ENCODE measurements around the gene LRRC27. TPM values are rescaled to one million over a fixed set of nuclear protein-coding genes. Genes with fewer than 3 reads are reported as not detected.

Gene LRRC27
- polyA plus RNA-seq, 1 experiment, result 10.5 TPM

- TF ChIP-seq CTCF (IDR thresholded peaks at IDR 0.05; ENCODE audit: insufficient read depth, low read depth, low read length), result no peak
- ChIA-PET POLR2A (no interaction called here), CTCF (interaction anchor here (2.4 kb wide), 1 partner anchor 59 kb away, joined by 7 read pairs; no protein-coding TSS in a partner anchor)
- Histone ChIP-seq H3K36me3 (ENCODE audit: control insufficient read depth, insufficient read depth, low read length) (no peaks in the 10 kb centered on the region), H3K27me3 (ENCODE audit: control insufficient read depth, insufficient read depth, low read length) (peaks cover 2% of the 10 kb centered on the region; the same call in 1 of the 2 replicates), H3K4me3 (ENCODE audit: low read depth, low read length) (no peak overlapping the region)
- no peak for DNase-seq (ENCODE audit: low read depth)
Measured at GRCh38 chr10:132392184-132392800, 60.3 kb downstream of the LRRC27 start.

- Histone ChIP-seq H3K4me3 (ENCODE audit: low read depth, low read length) (no peak overlapping the region), H3K27me3 (ENCODE audit: control insufficient read depth, insufficient read depth, low read length) (peaks cover 2% of the 10 kb centered on the region; the same call in 1 of the 2 replicates), H3K36me3 (ENCODE audit: control insufficient read depth, insufficient read depth, low read length) (no peaks in the 10 kb centered on the region)
- TF ChIP-seq CTCF (IDR thresholded peaks at IDR 0.05; ENCODE audit: insufficient read depth, low read depth, low read length), result no peak
- ChIA-PET POLR2A (no interaction called here), CTCF (interaction anchor here (1.0 to 2.4 kb wide), 2 partner anchors 54 to 59 kb away, joined by 4 to 7 read pairs; no protein-coding TSS in a partner anchor)
- no peak for DNase-seq (ENCODE audit: low read depth)
Measured at GRCh38 chr10:132392811-132393694, 61.1 kb downstream of the LRRC27 start.

- CTCF ChIA-PET, result interaction anchor here (1.0 to 2.4 kb wide), 2 partner anchors 53 to 58 kb away, joined by 4 to 7 read pairs; no protein-coding TSS in a partner anchor
- no peak for TF ChIP-seq CTCF (IDR thresholded peaks at IDR 0.05; ENCODE audit: insufficient read depth, low read depth, low read length)
- Histone ChIP-seq H3K36me3 (ENCODE audit: control insufficient read depth, insufficient read depth, low read length) (no peaks in the 10 kb centered on the region), H3K27me3 (ENCODE audit: control insufficient read depth, insufficient read depth, low read length) (peaks cover 2% of the 10 kb centered on the region; the same call in 1 of the 2 replicates), H3K4me3 (ENCODE audit: low read depth, low read length) (no peak overlapping the region)
- POLR2A ChIA-PET, result no interaction called here
- no peak for DNase-seq (ENCODE audit: low read depth)
Measured at GRCh38 chr10:132393695-132394181, 61.7 kb downstream of the LRRC27 start.

- ChIA-PET POLR2A (no interaction called here), CTCF (interaction anchor here (1.0 to 2.4 kb wide), 2 partner anchors 53 to 57 kb away, joined by 4 to 7 read pairs; no protein-coding TSS in a partner anchor)
- Histone ChIP-seq H3K36me3 (ENCODE audit: control insufficient read depth, insufficient read depth, low read length) (no peaks in the 10 kb centered on the region), H3K27me3 (ENCODE audit: control insufficient read depth, insufficient read depth, low read length) (0 out of 2 replicates have a peak, but pooled peaks cover 2% of the 10 kb centered on the region), H3K4me3 (ENCODE audit: low read depth, low read length) (no peak overlapping the region)
- no peak for TF ChIP-seq CTCF (IDR thresholded peaks at IDR 0.05; ENCODE audit: insufficient read depth, low read depth, low read length)
- no peak for DNase-seq (ENCODE audit: low read depth)
Measured at GRCh38 chr10:132394201-132394811, 62.3 kb downstream of the LRRC27 start.
